ENCODE results near the gene INTS3. TPM values are rescaled to one million over a fixed set of nuclear protein-coding genes. Genes with fewer than 3 reads are reported as not detected.

The INTS3 gene
- total and polyA plus RNA-seq, 2 donors (not counting 3 experiments of a cell fraction or from before 2014, with no cell fraction given) = 61.9 to 63.1 TPM

DNA sequence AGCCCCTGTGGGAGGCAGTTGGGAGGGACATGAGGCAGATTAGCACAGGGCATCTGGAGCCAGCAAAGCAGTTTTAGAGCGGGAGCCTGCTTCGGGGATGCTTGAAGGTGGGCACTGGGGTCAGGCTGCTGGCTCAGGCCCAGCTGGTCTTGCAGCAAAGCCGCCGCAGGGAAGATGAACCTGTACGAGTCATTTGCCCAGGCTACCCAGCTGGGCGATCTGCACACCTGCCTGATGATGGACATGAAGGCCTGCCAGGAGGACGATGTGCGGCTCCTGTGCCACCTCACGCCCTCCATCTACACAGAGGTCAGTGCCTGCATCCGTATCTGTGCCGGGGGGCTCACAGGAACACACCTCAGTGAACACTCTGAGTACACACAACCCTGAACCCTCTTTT is 39.7 kb downstream of the INTS3 start:
- POLR2A ChIA-PET = no interaction called here
- dilution Hi-C loops (cut with MboI; ENCODE audit: extremely low pct_ligation_motif_present, low sequenced_read_pairs) = no loop called here

GRCh38 chr1:153768316-153769181 is 40.7 kb downstream of the INTS3 start:
- intact Hi-C loops (cut with micrococcal nuclease) (no loop called here), dilution Hi-C loops (cut with MboI; ENCODE audit: extremely low pct_ligation_motif_present, low sequenced_read_pairs) (no loop called here)
- BruUV-seq (replicated peaks) = no TSS peak
- Histone ChIP-seq H3K4me2 (ENCODE audit: insufficient read depth, low read length) (no peak overlapping the region), H3K9ac (replicated peaks; ENCODE audit: extremely low read depth, insufficient read depth, low read length) (no peak overlapping the region), H3K9me3 (replicated peaks; ENCODE audit: control insufficient read depth, insufficient read depth, low read length) (no peaks in the 10 kb centered on the region), H3K27me3 (ENCODE audit: control insufficient read depth in 2 of 2, insufficient read depth in 2 of 2, low read length in 2 of 2) (no peaks in the 10 kb centered on the region), H3K4me3 (replicated peaks in 1 of 3; ENCODE audit: insufficient read depth in 1 of 3, low read depth in 1 of 3, low read length in 3 of 3) (no peak overlapping the region), H2AFZ (ENCODE audit: low read depth, low read length) (no peak overlapping the region), H3K79me2 (ENCODE audit: control insufficient read depth, insufficient read depth, low read length) (no peaks in the 10 kb centered on the region), H3K9me1 (replicated peaks; ENCODE audit: control insufficient read depth, extremely low read depth, insufficient read depth, low read length) (no peaks in the 10 kb centered on the region), H4K20me1 (replicated peaks; ENCODE audit: control insufficient read depth, extremely low read depth, insufficient read depth, low read length) (no peaks in the 10 kb centered on the region), H3K4me1 (ENCODE audit: control insufficient read depth, extremely low read depth, insufficient read depth, low read length) (peaks cover 33% of the 10 kb centered on the region), H3K27ac (ENCODE audit: insufficient read depth, low read depth, low read length) (no peak overlapping the region), H3K36me3 (ENCODE audit: control insufficient read depth in 2 of 2, extremely low read depth in 1 of 2, insufficient read depth in 2 of 2, low read length in 2 of 2) (peaks cover 5 to 24% of the 10 kb centered on the region in 2 experiments)
- TF ChIP-seq JUN (IDR thresholded peaks at IDR 0.05; ENCODE audit: borderline replicate concordance, insufficient read depth, insufficient read length, low read depth) (no peak), MYC (IDR thresholded peaks at IDR 0.05; ENCODE audit: low read depth, low read length) (no peak), GATA2 (IDR thresholded peaks at IDR 0.05; ENCODE audit: insufficient read depth, insufficient read length, low read depth, low read length) (no peak), CTCF (IDR thresholded peaks at IDR 0.05; ENCODE audit: extremely low read depth in 1 of 2, insufficient read depth in 1 of 2, low read depth in 1 of 2, low read length in 2 of 2) (no peak), POLR2AphosphoS5 (IDR thresholded peaks at IDR 0.05; ENCODE audit: insufficient read depth, low read depth, low read length) (no peak), EZH2 (IDR thresholded peaks at IDR 0.05; ENCODE audit: borderline replicate concordance, low read depth, low read length, severe bottlenecking) (no peak), FOS (IDR thresholded peaks at IDR 0.05; ENCODE audit: borderline replicate concordance, insufficient read depth, low read length) (no peak), POLR2A (IDR thresholded peaks at IDR 0.05; ENCODE audit: low read depth, low read length) (no peak)
- TF ChIP-seq, protein P1, sequence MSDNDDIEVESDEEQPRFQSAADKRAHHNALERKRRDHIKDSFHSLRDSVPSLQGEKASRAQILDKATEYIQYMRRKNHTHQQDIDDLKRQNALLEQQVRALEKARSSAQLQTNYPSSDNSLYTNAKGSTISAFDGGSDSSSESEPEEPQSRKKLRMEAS (IDR thresholded peaks at IDR 0.05; ENCODE audit: insufficient read depth, insufficient read length) = no peak
- ChIA-PET POLR2A (no interaction called here), CTCF (interaction anchor here (0.7 to 6.2 kb wide), 4 partner anchors 16 to 196 kb away, joined by 3 to 83 read pairs (median 4); partner anchors contain the start of gene NPR1)
- FAIRE-seq (no peak), DNase-seq (ENCODE audit: low read depth, low spot score) (no peak)

More for the DNA sequence above, 39.7 kb downstream of the INTS3 start:
- Histone ChIP-seq H3K27ac (ENCODE audit: insufficient read depth, low read depth, low read length) (no peak overlapping the region), H3K4me2 (ENCODE audit: insufficient read depth, low read length) (no peak overlapping the region), H3K9me3 (replicated peaks; ENCODE audit: control insufficient read depth, insufficient read depth, low read length) (no peaks in the 10 kb centered on the region), H3K4me1 (ENCODE audit: control insufficient read depth, extremely low read depth, insufficient read depth, low read length) (peaks cover 33% of the 10 kb centered on the region), H3K9ac (replicated peaks; ENCODE audit: extremely low read depth, insufficient read depth, low read length) (no peak overlapping the region), H3K79me2 (ENCODE audit: control insufficient read depth, insufficient read depth, low read length) (no peaks in the 10 kb centered on the region), H3K27me3 (ENCODE audit: control insufficient read depth in 2 of 2, insufficient read depth in 2 of 2, low read length in 2 of 2) (no peaks in the 10 kb centered on the region), H3K4me3 (replicated peaks in 1 of 3; ENCODE audit: insufficient read depth in 1 of 3, low read depth in 1 of 3, low read length in 3 of 3) (no peak overlapping the region), H3K36me3 (ENCODE audit: control insufficient read depth in 2 of 2, extremely low read depth in 1 of 2, insufficient read depth in 2 of 2, low read length in 2 of 2) (peaks cover 5 to 21% of the 10 kb centered on the region in 2 experiments), H2AFZ (ENCODE audit: low read depth, low read length) (no peak overlapping the region), H4K20me1 (replicated peaks; ENCODE audit: control insufficient read depth, extremely low read depth, insufficient read depth, low read length) (no peaks in the 10 kb centered on the region), H3K9me1 (replicated peaks; ENCODE audit: control insufficient read depth, extremely low read depth, insufficient read depth, low read length) (no peaks in the 10 kb centered on the region)
- CTCF ChIA-PET = interaction anchor here (1.3 to 1.7 kb wide), 3 partner anchors 15 to 140 kb away, joined by 3 to 4 read pairs (median 3); partner anchors contain the start of gene S100A13
- intact Hi-C loops (cut with micrococcal nuclease) = no loop called here
- no peak for DNase-seq (ENCODE audit: low read depth, low spot score)
- FAIRE-seq = no peak
- BruUV-seq (replicated peaks) = no TSS peak
- TF ChIP-seq EZH2 (IDR thresholded peaks at IDR 0.05; ENCODE audit: borderline replicate concordance, low read depth, low read length, severe bottlenecking) = no peak
- no peak for TF ChIP-seq JUN (IDR thresholded peaks at IDR 0.05; ENCODE audit: borderline replicate concordance, insufficient read depth, insufficient read length, low read depth)
